Measurements from ENCODE around the gene STIMATE. TPM values are rescaled to one million over a fixed set of nuclear protein-coding genes. Genes with fewer than 3 reads are reported as not detected.

Gene STIMATE
- total and polyA plus RNA-seq, 2 experiments from 2014 or later, result 11.2 to 23.6 TPM

DNA sequence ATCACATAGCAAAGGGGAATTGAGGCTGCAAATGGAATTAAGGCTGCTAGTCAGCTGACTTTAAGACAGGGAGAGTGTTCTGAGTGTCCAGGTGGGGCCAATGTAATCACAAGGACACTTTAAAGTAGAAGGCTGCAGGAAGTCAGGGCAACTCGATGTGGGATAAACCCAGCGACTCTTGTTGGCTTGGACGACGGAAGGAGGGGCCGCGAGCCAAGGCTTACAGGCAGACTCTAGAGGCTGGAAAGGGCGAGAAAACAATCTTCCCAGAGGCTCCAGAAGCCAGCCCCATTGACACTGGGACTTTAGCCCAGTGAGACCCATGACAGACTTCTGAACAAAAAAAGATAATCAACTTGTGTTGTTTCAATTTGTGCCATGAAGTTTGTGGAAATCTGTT, 49.6 kb downstream of the STIMATE start:
- DNase-seq (ENCODE audit: low spot score) (no peak), ATAC-seq (no peak)
- peaks cover 11% of the 10 kb centered on the region for H3K4me1 Mint-ChIP-seq
- no peak overlapping the region for H3K4me3 ChIP-seq
- no peaks in the 10 kb centered on the region for H3K9me3 Mint-ChIP-seq
- peak overlapping the region; percentile 36; the same call in 1 of the 2 replicates for H3K27ac Mint-ChIP-seq
- H2AFZ ChIP-seq, result no peak overlapping the region
- no peak overlapping the region for H3K27ac ChIP-seq (ENCODE audit: low read depth)
- H3F3A ChIP-seq (replicated peaks; ENCODE audit: low read depth), result no peaks in the 10 kb centered on the region
- H3K79me2 ChIP-seq (replicated peaks; ENCODE audit: insufficient read depth), result no peaks in the 10 kb centered on the region
- H4K20me1 ChIP-seq (replicated peaks; ENCODE audit: insufficient read depth), result peaks cover 2% of the 10 kb centered on the region; the same call in 1 of the 2 replicates
- H3K4me1 ChIP-seq (ENCODE audit: insufficient read depth), result 0 out of 2 replicates have a peak, but pooled peaks cover 4% of the 10 kb centered on the region
- TF ChIP-seq EZH2 (IDR thresholded peaks at IDR 0.05; ENCODE audit: low read depth, unreplicated experiment) (no peak), STAT1 (IDR thresholded peaks at IDR 0.05; ENCODE audit: unreplicated experiment) (no peak), ZNF331 (CRISPR knock-in tag; IDR thresholded peaks at IDR 0.05; ENCODE audit: low read depth) (no peak)
- TF ChIP-seq, protein P1, sequence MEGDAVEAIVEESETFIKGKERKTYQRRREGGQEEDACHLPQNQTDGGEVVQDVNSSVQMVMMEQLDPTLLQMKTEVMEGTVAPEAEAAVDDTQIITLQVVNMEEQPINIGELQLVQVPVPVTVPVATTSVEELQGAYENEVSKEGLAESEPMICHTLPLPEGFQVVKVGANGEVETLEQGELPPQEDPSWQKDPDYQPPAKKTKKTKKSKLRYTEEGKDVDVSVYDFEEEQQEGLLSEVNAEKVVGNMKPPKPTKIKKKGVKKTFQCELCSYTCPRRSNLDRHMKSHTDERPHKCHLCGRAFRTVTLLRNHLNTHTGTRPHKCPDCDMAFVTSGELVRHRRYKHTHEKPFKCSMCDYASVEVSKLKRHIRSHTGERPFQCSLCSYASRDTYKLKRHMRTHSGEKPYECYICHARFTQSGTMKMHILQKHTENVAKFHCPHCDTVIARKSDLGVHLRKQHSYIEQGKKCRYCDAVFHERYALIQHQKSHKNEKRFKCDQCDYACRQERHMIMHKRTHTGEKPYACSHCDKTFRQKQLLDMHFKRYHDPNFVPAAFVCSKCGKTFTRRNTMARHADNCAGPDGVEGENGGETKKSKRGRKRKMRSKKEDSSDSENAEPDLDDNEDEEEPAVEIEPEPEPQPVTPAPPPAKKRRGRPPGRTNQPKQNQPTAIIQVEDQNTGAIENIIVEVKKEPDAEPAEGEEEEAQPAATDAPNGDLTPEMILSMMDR (conservative IDR thresholded peaks at IDR 0.05; ENCODE audit: low read depth in 2 of 2), result no peak
- H3K36me3 Mint-ChIP-seq (ENCODE audit: low read depth), result peaks cover 35% of the 10 kb centered on the region
- H3K4me2 ChIP-seq, result no peak overlapping the region
- H3K27me3 Mint-ChIP-seq (ENCODE audit: insufficient read depth, low read depth, poor library complexity), result peaks cover 3% of the 10 kb centered on the region
- H3K36me3 ChIP-seq (ENCODE audit: insufficient read depth), result 0 out of 2 replicates have a peak, but pooled peaks cover 3% of the 10 kb centered on the region
- no peaks in the 10 kb centered on the region for H3K9me2 ChIP-seq (ENCODE audit: insufficient read depth)
- H3K27me3 ChIP-seq (ENCODE audit: insufficient read depth), result no peaks in the 10 kb centered on the region
- H3K4me3 Mint-ChIP-seq, result no peak overlapping the region

DNA sequence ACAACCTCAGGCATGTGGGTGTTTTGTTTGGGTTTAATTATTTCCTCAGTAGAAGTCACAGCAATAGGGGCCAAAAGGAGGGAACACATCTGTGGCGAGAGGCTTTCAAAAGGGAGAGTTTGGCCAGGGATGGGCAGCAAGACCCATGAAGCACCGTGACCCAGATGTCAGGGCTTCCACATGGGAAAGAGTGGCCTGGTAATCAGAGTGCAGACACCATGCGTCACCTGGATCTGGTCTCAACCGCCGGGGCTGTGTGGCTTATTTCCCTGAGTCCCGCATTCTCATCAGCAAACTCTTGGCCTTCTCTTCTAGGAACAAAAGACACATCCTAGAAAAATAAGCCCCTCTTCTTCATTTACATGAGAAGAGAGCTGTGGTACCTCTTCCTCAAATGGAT, 50.1 kb downstream of the STIMATE start:
- H3K36me3 Mint-ChIP-seq (ENCODE audit: low read depth), result peaks cover 35% of the 10 kb centered on the region
- Histone ChIP-seq H3K36me3 (ENCODE audit: insufficient read depth) (0 out of 2 replicates have a peak, but pooled peaks cover 3% of the 10 kb centered on the region), H2AFZ (no peak overlapping the region), H3K4me1 (ENCODE audit: insufficient read depth) (0 out of 2 replicates have a peak, but pooled peaks cover 4% of the 10 kb centered on the region), H3K4me3 (no peak overlapping the region), H3K27ac (ENCODE audit: low read depth) (no peak overlapping the region), H3F3A (replicated peaks; ENCODE audit: low read depth) (no peaks in the 10 kb centered on the region), H4K20me1 (replicated peaks; ENCODE audit: insufficient read depth) (peaks cover 2% of the 10 kb centered on the region; the same call in 1 of the 2 replicates), H3K27me3 (ENCODE audit: insufficient read depth) (no peaks in the 10 kb centered on the region), H3K9me2 (ENCODE audit: insufficient read depth) (no peaks in the 10 kb centered on the region), H3K79me2 (replicated peaks; ENCODE audit: insufficient read depth) (no peaks in the 10 kb centered on the region), H3K4me2 (no peak overlapping the region)
- H3K4me1 Mint-ChIP-seq, result peaks cover 11% of the 10 kb centered on the region
- H3K27me3 Mint-ChIP-seq (ENCODE audit: insufficient read depth, low read depth, poor library complexity), result peaks cover 3% of the 10 kb centered on the region
- peak overlapping the region; percentile 36; the same call in 1 of the 2 replicates for H3K27ac Mint-ChIP-seq
- TF ChIP-seq NANOG (IDR thresholded peaks at IDR 0.05; ENCODE audit: borderline replicate concordance) (no peak), POLR2AphosphoS5 (IDR thresholded peaks at IDR 0.05; ENCODE audit: low read depth) (no peak), EZH2 (IDR thresholded peaks at IDR 0.05; ENCODE audit: low read depth, unreplicated experiment) (no peak), ZNF331 (CRISPR knock-in tag; IDR thresholded peaks at IDR 0.05; ENCODE audit: low read depth) (no peak), JUNB (IDR thresholded peaks at IDR 0.05; ENCODE audit: unreplicated experiment) (no peak), EZH2phosphoT487 (IDR thresholded peaks at IDR 0.05; ENCODE audit: unreplicated experiment) (no peak)
- TF ChIP-seq, protein P2, sequence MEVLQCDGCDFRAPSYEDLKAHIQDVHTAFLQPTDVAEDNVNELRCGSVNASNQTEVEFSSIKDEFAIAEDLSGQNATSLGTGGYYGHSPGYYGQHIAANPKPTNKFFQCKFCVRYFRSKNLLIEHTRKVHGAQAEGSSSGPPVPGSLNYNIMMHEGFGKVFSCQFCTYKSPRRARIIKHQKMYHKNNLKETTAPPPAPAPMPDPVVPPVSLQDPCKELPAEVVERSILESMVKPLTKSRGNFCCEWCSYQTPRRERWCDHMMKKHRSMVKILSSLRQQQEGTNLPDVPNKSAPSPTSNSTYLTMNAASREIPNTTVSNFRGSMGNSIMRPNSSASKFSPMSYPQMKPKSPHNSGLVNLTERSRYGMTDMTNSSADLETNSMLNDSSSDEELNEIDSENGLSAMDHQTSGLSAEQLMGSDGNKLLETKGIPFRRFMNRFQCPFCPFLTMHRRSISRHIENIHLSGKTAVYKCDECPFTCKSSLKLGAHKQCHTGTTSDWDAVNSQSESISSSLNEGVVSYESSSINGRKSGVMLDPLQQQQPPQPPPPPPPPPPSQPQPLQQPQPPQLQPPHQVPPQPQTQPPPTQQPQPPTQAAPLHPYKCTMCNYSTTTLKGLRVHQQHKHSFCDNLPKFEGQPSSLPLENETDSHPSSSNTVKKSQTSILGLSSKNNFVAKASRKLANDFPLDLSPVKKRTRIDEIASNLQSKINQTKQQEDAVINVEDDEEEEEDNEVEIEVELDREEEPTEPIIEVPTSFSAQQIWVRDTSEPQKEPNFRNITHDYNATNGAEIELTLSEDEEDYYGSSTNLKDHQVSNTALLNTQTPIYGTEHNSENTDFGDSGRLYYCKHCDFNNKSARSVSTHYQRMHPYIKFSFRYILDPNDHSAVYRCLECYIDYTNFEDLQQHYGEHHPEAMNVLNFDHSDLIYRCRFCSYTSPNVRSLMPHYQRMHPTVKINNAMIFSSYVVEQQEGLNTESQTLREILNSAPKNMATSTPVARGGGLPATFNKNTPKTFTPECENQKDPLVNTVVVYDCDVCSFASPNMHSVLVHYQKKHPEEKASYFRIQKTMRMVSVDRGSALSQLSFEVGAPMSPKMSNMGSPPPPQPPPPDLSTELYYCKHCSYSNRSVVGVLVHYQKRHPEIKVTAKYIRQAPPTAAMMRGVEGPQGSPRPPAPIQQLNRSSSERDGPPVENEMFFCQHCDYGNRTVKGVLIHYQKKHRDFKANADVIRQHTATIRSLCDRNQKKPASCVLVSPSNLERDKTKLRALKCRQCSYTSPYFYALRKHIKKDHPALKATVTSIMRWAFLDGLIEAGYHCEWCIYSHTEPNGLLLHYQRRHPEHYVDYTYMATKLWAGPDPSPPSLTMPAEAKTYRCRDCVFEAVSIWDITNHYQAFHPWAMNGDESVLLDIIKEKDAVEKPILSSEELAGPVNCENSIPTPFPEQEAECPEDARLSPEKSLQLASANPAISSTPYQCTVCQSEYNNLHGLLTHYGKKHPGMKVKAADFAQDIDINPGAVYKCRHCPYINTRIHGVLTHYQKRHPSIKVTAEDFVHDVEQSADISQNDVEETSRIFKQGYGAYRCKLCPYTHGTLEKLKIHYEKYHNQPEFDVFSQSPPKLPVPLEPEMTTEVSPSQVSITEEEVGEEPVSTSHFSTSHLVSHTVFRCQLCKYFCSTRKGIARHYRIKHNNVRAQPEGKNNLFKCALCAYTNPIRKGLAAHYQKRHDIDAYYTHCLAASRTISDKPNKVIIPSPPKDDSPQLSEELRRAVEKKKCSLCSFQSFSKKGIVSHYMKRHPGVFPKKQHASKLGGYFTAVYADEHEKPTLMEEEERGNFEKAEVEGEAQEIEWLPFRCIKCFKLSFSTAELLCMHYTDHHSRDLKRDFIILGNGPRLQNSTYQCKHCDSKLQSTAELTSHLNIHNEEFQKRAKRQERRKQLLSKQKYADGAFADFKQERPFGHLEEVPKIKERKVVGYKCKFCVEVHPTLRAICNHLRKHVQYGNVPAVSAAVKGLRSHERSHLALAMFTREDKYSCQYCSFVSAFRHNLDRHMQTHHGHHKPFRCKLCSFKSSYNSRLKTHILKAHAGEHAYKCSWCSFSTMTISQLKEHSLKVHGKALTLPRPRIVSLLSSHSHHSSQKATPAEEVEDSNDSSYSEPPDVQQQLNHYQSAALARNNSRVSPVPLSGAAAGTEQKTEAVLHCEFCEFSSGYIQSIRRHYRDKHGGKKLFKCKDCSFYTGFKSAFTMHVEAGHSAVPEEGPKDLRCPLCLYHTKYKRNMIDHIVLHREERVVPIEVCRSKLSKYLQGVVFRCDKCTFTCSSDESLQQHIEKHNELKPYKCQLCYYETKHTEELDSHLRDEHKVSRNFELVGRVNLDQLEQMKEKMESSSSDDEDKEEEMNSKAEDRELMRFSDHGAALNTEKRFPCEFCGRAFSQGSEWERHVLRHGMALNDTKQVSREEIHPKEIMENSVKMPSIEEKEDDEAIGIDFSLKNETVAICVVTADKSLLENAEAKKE (CRISPR knock-in tag; IDR thresholded peaks at IDR 0.05), result no peak
- TF ChIP-seq, protein P3, sequence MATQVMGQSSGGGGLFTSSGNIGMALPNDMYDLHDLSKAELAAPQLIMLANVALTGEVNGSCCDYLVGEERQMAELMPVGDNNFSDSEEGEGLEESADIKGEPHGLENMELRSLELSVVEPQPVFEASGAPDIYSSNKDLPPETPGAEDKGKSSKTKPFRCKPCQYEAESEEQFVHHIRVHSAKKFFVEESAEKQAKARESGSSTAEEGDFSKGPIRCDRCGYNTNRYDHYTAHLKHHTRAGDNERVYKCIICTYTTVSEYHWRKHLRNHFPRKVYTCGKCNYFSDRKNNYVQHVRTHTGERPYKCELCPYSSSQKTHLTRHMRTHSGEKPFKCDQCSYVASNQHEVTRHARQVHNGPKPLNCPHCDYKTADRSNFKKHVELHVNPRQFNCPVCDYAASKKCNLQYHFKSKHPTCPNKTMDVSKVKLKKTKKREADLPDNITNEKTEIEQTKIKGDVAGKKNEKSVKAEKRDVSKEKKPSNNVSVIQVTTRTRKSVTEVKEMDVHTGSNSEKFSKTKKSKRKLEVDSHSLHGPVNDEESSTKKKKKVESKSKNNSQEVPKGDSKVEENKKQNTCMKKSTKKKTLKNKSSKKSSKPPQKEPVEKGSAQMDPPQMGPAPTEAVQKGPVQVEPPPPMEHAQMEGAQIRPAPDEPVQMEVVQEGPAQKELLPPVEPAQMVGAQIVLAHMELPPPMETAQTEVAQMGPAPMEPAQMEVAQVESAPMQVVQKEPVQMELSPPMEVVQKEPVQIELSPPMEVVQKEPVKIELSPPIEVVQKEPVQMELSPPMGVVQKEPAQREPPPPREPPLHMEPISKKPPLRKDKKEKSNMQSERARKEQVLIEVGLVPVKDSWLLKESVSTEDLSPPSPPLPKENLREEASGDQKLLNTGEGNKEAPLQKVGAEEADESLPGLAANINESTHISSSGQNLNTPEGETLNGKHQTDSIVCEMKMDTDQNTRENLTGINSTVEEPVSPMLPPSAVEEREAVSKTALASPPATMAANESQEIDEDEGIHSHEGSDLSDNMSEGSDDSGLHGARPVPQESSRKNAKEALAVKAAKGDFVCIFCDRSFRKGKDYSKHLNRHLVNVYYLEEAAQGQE (IDR thresholded peaks at IDR 0.05; ENCODE audit: unreplicated experiment), result no peak
- H3K4me3 Mint-ChIP-seq, result no peak overlapping the region
- ATAC-seq, result no peak
- no peaks in the 10 kb centered on the region for H3K9me3 Mint-ChIP-seq
- no peak for DNase-seq (ENCODE audit: low spot score)

Data from GM23338 (cell line).